OCI-LY3 (cell line): ENCODE measurements around the gene SDK2.

Source experiments
- H2AFZ ChIP-seq: fragments of 200-600, 300-600 bp; shearing (Covaris generic); 2 replicates; pipeline ENCODE4 v1.6.0; 2014; ENCODE audit warnings: antibody characterized with exemption, low read depth, low read length
- H3K27ac ChIP-seq: fragments of 200-600, 300-600 bp; sonication (generic); 2 replicates; pipeline ENCODE4 v1.5.1; 2014; ENCODE audit warnings: mild to moderate bottlenecking, low read length, moderate library complexity, mixed read lengths
- H3K27me3 ChIP-seq: fragments of 200-600, 300-600 bp; sonication (generic); 2 replicates; pipeline ENCODE4 v1.6.1; 2014; ENCODE audit warnings: low read depth, low read length, mixed read lengths
- H3K36me3 ChIP-seq: fragments of 200-600, 300-600 bp; sonication (generic); replicated peaks from 2 replicates; pipeline ENCODE3; 2014; ENCODE audit warnings: low read depth, low read length, mixed read lengths
- H3K4me1 ChIP-seq: fragments of 300-600, 200-600 bp; sonication (generic); 2 replicates; pipeline ENCODE4 v1.6.1; 2014; ENCODE audit warnings: low read length, mixed read lengths
- H3K4me2 ChIP-seq: fragments of 200-600, 300-600 bp; sonication (generic); 2 replicates; pipeline ENCODE4 v1.6.1; 2014; ENCODE audit warnings: low read length, mixed read lengths
- H3K4me3 ChIP-seq: fragments of 300-600, 200-600 bp; sonication (generic); 2 replicates; pipeline ENCODE4 v1.5.1; 2014; ENCODE audit warnings: antibody characterized with exemption, mild to moderate bottlenecking, low read length, moderate library complexity
- H3K79me2 ChIP-seq: fragments of 300-600, 200-600 bp; shearing (Covaris generic); 2 replicates; pipeline ENCODE4 v1.6.1; 2014; ENCODE audit warnings: mild to moderate bottlenecking, low read length, mixed read lengths
- H3K9ac ChIP-seq: fragments of 300-600, 200-600 bp; shearing (Covaris generic); 2 replicates; pipeline ENCODE4 v1.6.0; 2014; ENCODE audit warnings: mild to moderate bottlenecking, low read length, moderate library complexity
- H3K9me3 ChIP-seq: fragments of 200-600, 300-600 bp; shearing (Covaris generic); 2 replicates; pipeline ENCODE4 v1.6.1; 2014; ENCODE audit warnings: low read length, mixed read lengths; ENCODE audit not compliant: insufficient read depth
- H4K20me1 ChIP-seq: fragments of 200-600, 300-600 bp; sonication (generic); 2 replicates; pipeline ENCODE4 v1.6.1; 2016; ENCODE audit warnings: low read length, mixed read lengths; ENCODE audit not compliant: insufficient read depth
- CTCF ChIP-seq: fragments of 200-600, 300-600 bp; sonication (generic); IDR thresholded peaks from 2 replicates; pipeline ENCODE4 v1.5.1; 2014; ENCODE audit warnings: antibody characterized with exemption, low read length, low read depth
- EZH2phosphoT487 ChIP-seq: fragments of 200-600 bp; shearing (Covaris generic); IDR thresholded peaks from 2 replicates; pipeline ENCODE4 v1.6.1; 2018; ENCODE audit warnings: antibody characterized with exemption, mixed run types, low read depth

Gene SDK2

DNA sequence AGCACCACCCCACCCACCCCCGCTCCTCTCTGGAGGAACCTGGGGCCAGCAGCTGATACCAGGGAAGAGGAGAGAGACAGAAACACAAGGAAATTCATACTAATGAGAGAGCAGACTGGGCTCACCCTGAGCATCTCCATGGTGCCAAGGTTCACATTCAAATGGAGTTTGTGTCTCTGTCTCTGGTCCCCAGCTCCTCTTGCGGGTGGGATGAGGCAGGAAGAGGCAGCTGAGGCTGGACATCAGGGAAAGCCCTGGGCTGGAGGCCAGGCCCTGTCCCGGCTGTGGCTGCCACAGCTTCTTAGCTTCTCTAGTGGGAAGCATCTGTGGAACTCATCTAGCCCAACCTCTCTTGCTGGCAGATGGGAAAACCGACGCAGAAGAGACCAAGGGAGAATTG, 121.5 kb downstream of the SDK2 start:
- H3K27ac ChIP-seq = no peak overlapping the region
- no peaks in the 10 kb centered on the region for H3K79me2 ChIP-seq
- H3K27me3 ChIP-seq = peaks cover 22% of the 10 kb centered on the region
- no peaks in the 10 kb centered on the region for H3K36me3 ChIP-seq
- no peaks in the 10 kb centered on the region for H4K20me1 ChIP-seq
- no peak overlapping the region for H3K9ac ChIP-seq
- no peak overlapping the region for H3K4me3 ChIP-seq
- TF ChIP-seq CTCF (no peak), EZH2phosphoT487 (no peak)
- H3K4me1 ChIP-seq = no peaks in the 10 kb centered on the region
- H2AFZ ChIP-seq = no peak overlapping the region
- no peak overlapping the region for H3K4me2 ChIP-seq
- no peaks in the 10 kb centered on the region for H3K9me3 ChIP-seq

DNA sequence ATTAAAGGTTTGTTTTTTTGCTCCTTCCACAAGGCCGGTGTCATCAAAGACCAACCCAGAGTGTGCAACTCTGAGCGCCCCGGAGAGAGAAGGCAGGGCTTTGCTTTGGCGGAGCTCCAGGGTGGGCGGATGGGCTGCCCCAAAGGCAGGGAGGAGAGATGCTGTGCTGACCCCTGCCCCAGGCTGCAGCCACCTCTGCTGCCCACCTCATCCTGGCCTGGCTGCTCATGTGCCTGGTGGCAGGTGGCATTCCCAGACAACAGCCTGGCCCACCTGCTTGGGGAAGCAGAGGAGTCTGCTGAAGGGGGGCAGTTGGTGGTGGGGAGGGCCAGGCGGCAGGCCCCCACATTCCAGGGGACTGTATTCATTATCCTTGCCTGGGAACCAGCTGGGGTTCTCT, 122.1 kb downstream of the SDK2 start:
- H3K9me3 ChIP-seq = no peaks in the 10 kb centered on the region
- no peak overlapping the region for H2AFZ ChIP-seq
- no peaks in the 10 kb centered on the region for H3K36me3 ChIP-seq
- H3K27me3 ChIP-seq = peaks cover 19% of the 10 kb centered on the region
- H3K4me2 ChIP-seq = no peak overlapping the region
- H3K9ac ChIP-seq = no peak overlapping the region
- H4K20me1 ChIP-seq = no peaks in the 10 kb centered on the region
- H3K27ac ChIP-seq = no peak overlapping the region
- H3K4me3 ChIP-seq = no peak overlapping the region
- no peaks in the 10 kb centered on the region for H3K79me2 ChIP-seq
- TF ChIP-seq CTCF = no peak
- no peak for TF ChIP-seq EZH2phosphoT487
- H3K4me1 ChIP-seq = no peaks in the 10 kb centered on the region

GRCh38 chr17:73521376-73521775, 122.9 kb downstream of the SDK2 start:
- no peaks in the 10 kb centered on the region for H3K4me1 ChIP-seq
- no peak overlapping the region for H3K9ac ChIP-seq
- no peaks in the 10 kb centered on the region for H3K79me2 ChIP-seq
- no peaks in the 10 kb centered on the region for H4K20me1 ChIP-seq
- H3K4me2 ChIP-seq = no peak overlapping the region
- no peak overlapping the region for H3K27ac ChIP-seq
- H3K4me3 ChIP-seq = no peak overlapping the region
- H3K9me3 ChIP-seq = no peaks in the 10 kb centered on the region
- no peak for TF ChIP-seq EZH2phosphoT487
- no peak for TF ChIP-seq CTCF
- no peak overlapping the region for H2AFZ ChIP-seq
- H3K36me3 ChIP-seq = no peaks in the 10 kb centered on the region
- H3K27me3 ChIP-seq = peaks cover 19% of the 10 kb centered on the region

DNA sequence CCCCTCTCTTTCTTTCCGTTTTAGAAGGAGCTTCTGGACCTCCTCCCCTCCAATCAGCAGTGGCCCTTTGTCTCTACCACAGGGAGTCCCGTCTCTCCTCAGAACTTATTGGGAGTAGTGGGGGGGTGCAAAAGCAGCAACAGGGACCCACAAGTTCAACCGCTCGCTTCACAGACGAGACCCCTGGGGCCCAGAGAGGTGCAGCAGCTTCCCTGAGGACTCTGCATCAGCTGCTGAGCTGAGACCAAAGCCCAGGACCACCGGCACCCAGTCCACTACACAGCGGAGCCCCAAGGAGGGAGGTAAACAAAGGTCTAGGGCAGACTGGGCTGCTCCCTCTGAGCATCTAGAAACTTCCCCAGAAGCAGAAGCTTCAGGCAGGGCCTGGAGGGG, 123.9 kb downstream of the SDK2 start:
- H4K20me1 ChIP-seq = no peaks in the 10 kb centered on the region
- peaks cover 19% of the 10 kb centered on the region for H3K27me3 ChIP-seq
- H2AFZ ChIP-seq = no peak overlapping the region
- H3K36me3 ChIP-seq = no peaks in the 10 kb centered on the region
- no peaks in the 10 kb centered on the region for H3K9me3 ChIP-seq
- H3K27ac ChIP-seq = no peak overlapping the region
- TF ChIP-seq EZH2phosphoT487 (no peak), CTCF (no peak)
- no peaks in the 10 kb centered on the region for H3K79me2 ChIP-seq
- no peak overlapping the region for H3K4me3 ChIP-seq
- no peaks in the 10 kb centered on the region for H3K4me1 ChIP-seq
- H3K9ac ChIP-seq = no peak overlapping the region
- no peak overlapping the region for H3K4me2 ChIP-seq
